ENCODE measurements around the gene PIK3R6. TPM values are rescaled to one million over a fixed set of nuclear protein-coding genes. Genes with fewer than 3 reads are reported as not detected.
"Not testable (repeated sequence)": the region's sequence is repeated elsewhere in the genome, so short reads cannot be mapped to it uniquely, and the experiment has no call there.

Gene PIK3R6
- total and polyA plus RNA-seq, 12 donors = 0.17 to 1.7 (median 0.83) TPM

GRCh38 chr17:8885967-8886684 is 18.7 kb upstream of the PIK3R6 start:
- no peak overlapping the region for H3K4me3 ChIP-seq
- DNase-seq = no peak
- H3K9me3 ChIP-seq (replicated peaks in 1 of 3) = no peaks in the 10 kb centered on the region
- H3K4me1 ChIP-seq (replicated peaks in 1 of 2) = no peaks in the 10 kb centered on the region
- H3K27ac ChIP-seq = no peak overlapping the region
- H3K27me3 ChIP-seq = no peaks in the 10 kb centered on the region
- intact Hi-C loops (cut with DNase I) = no loop called here
- WGBS, 4 donors = 83 to 92% (median 90%) methylated on average over 18 to 23 of the region's 23 CpGs
- TF ChIP-seq, protein P1, sequence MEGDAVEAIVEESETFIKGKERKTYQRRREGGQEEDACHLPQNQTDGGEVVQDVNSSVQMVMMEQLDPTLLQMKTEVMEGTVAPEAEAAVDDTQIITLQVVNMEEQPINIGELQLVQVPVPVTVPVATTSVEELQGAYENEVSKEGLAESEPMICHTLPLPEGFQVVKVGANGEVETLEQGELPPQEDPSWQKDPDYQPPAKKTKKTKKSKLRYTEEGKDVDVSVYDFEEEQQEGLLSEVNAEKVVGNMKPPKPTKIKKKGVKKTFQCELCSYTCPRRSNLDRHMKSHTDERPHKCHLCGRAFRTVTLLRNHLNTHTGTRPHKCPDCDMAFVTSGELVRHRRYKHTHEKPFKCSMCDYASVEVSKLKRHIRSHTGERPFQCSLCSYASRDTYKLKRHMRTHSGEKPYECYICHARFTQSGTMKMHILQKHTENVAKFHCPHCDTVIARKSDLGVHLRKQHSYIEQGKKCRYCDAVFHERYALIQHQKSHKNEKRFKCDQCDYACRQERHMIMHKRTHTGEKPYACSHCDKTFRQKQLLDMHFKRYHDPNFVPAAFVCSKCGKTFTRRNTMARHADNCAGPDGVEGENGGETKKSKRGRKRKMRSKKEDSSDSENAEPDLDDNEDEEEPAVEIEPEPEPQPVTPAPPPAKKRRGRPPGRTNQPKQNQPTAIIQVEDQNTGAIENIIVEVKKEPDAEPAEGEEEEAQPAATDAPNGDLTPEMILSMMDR (IDR thresholded peaks at IDR 0.05) = no peak
- no peak for TF ChIP-seq POLR2A (IDR thresholded peaks at IDR 0.05)
- no peaks in the 10 kb centered on the region for H3K36me3 ChIP-seq (replicated peaks in 1 of 2)

- WGBS, 4 donors = 65 to 81% (median 76%) methylated on average over 8 to 29 of the region's 30 CpGs
- H3K27me3 ChIP-seq; intact Hi-C loops (cut with DNase I); H3K4me1 ChIP-seq (replicated peaks in 1 of 2); DNase-seq; H3K4me3 ChIP-seq; H3K36me3 ChIP-seq (replicated peaks in 1 of 2); H3K9me3 ChIP-seq (replicated peaks in 1 of 3); H3K27ac ChIP-seq: not testable (repeated sequence)
Measured at GRCh38 chr17:8885163-8885966, 17.9 kb upstream of the PIK3R6 start.

GRCh38 chr17:8884336-8884990 is 17.0 kb upstream of the PIK3R6 start:
- Histone ChIP-seq H3K27me3 (no peaks in the 10 kb centered on the region), H3K4me3 (no peak overlapping the region), H3K27ac (no peak overlapping the region), H3K36me3 (replicated peaks in 1 of 2) (no peaks in the 10 kb centered on the region), H3K4me1 (replicated peaks in 1 of 2) (no peaks in the 10 kb centered on the region), H3K9me3 (replicated peaks in 1 of 3) (no peaks in the 10 kb centered on the region)
- intact Hi-C loops (cut with DNase I) = loop anchor here in 1 of 2 donors (5.0 kb wide), 1 partner anchor 52 kb away; no protein-coding TSS in a partner anchor
- no peak for TF ChIP-seq POLR2A (IDR thresholded peaks at IDR 0.05)
- TF ChIP-seq, protein P1 (IDR thresholded peaks at IDR 0.05) = no peak
- DNase-seq = no peak
- 87 to 92% (median 89%) methylated on average over 8 to 16 of the region's 16 CpGs for WGBS, 4 donors

- DNase-seq = no peak
- TF ChIP-seq, protein P1 (IDR thresholded peaks at IDR 0.05) = no peak
- TF ChIP-seq POLR2A (IDR thresholded peaks at IDR 0.05) = no peak
- Histone ChIP-seq H3K4me3 (no peak overlapping the region), H3K4me1 (replicated peaks in 1 of 2) (no peaks in the 10 kb centered on the region), H3K27me3 (no peaks in the 10 kb centered on the region), H3K27ac (no peak overlapping the region), H3K9me3 (replicated peaks in 1 of 3) (no peaks in the 10 kb centered on the region), H3K36me3 (replicated peaks in 1 of 2) (no peaks in the 10 kb centered on the region)
- 82 to 94% (median 94%) methylated on average over 4 of the region's 4 CpGs for WGBS, 4 donors
- intact Hi-C loops (cut with DNase I) = loop anchor here in 1 of 2 donors (5.0 kb wide), 1 partner anchor 51 kb away; no protein-coding TSS in a partner anchor
Measured at GRCh38 chr17:8883353-8883752, 15.9 kb upstream of the PIK3R6 start.
